PC-3 (cell line): Measurements from ENCODE around the gene CIB4. TPM values are rescaled to one million over a fixed set of nuclear protein-coding genes. Genes with fewer than 3 reads are reported as not detected.

Experiments used
- ATAC-seq: fragments of 200-7000 bp; cut with Tn5 transposase; 2 replicates; pipeline ENCODE4 v1.9.1; 2020; ENCODE audit warnings: mild to moderate bottlenecking, moderate library complexity
- BruUV-seq: library from RNA; stranded (reverse); fragments of 400-500 nt; replicated peaks from 2 replicates; lab custom pipeline; 2021; lab: Mats Ljungman, UMichigan
- CTCF ChIA-PET: fragments of 300-600 bp; sonication (Branson Sonifier 250); formaldehyde crosslinking; loops from one replicate; lab custom pipeline; 2022; ENCODE audit warnings: antibody characterized with exemption; lab: Charles Lee
- POLR2A ChIA-PET: fragments of 300-600 bp; sonication (Branson Sonifier 250); formaldehyde crosslinking; loops from one replicate; lab custom pipeline; 2022; ENCODE audit warnings: antibody characterized with exemption; ENCODE audit not compliant: unreplicated experiment; lab: Charles Lee
- DNase-seq: peaks from one replicate; pipeline ENCODE4 v3.0.0-alpha.2; 2015
- H2AFZ ChIP-seq: fragments of 300-600 bp; sonication (generic); 2 replicates; pipeline ENCODE4 v1.6.0; 2016; ENCODE audit warnings: antibody characterized with exemption, low read length
- H3F3A ChIP-seq: fragments of 300-600 bp; sonication (generic); one replicate; pipeline ENCODE4 v1.6.0; 2017; ENCODE audit warnings: antibody characterized with exemption, low read length, control low read depth, mild to moderate bottlenecking; ENCODE audit not compliant: unreplicated experiment
- H3K27ac ChIP-seq: fragments of 300-600 bp; sonication (generic); 2 replicates; pipeline ENCODE4 v1.5.1; 2016; ENCODE audit warnings: mild to moderate bottlenecking, low read length
- H3K27me3 ChIP-seq: fragments of 300-600 bp; sonication (generic); 2 replicates; pipeline ENCODE4 v1.6.1; 2016; ENCODE audit warnings: low read length, mixed read lengths
- H3K36me3 ChIP-seq: fragments of 300-600 bp; sonication (generic); 2 replicates; pipeline ENCODE4 v1.6.1; 2016; ENCODE audit warnings: low read depth, mixed run types, low read length, mixed read lengths
- H3K4me1 ChIP-seq: fragments of 300-600 bp; sonication (generic); 2 replicates; pipeline ENCODE4 v1.5.1; 2016; ENCODE audit warnings: low read length; ENCODE audit not compliant: insufficient read depth
- H3K4me2 ChIP-seq: fragments of 300-600 bp; sonication (generic); 2 replicates; pipeline ENCODE4 v1.6.0; 2016; ENCODE audit warnings: low read length
- H3K4me3 ChIP-seq: fragments of 300-600 bp; sonication (generic); 2 replicates; pipeline ENCODE4 v1.5.1; 2016; ENCODE audit warnings: mild to moderate bottlenecking, low read length, mixed read lengths
- H3K79me2 ChIP-seq: fragments of 300-600 bp; sonication (generic); 2 replicates; pipeline ENCODE4 v1.6.1; 2017; ENCODE audit warnings: low read length, mixed read lengths
- H3K9ac ChIP-seq: fragments of 300-600 bp; sonication (generic); 2 replicates; pipeline ENCODE4 v1.6.0; 2016; ENCODE audit warnings: mild to moderate bottlenecking, low read length
- H3K9me2 ChIP-seq: fragments of 300-600 bp; sonication (generic); replicated peaks from 2 replicates; pipeline ENCODE4 v1.6.1; 2016; ENCODE audit warnings: mixed run types, low read length, mixed read lengths
- H3K9me3 ChIP-seq: fragments of 300-600 bp; sonication (generic); 2 replicates; pipeline ENCODE4 v1.6.1; 2016; ENCODE audit warnings: low read length, mixed read lengths
- H4K20me1 ChIP-seq: fragments of 300-600 bp; sonication (generic); 2 replicates; pipeline ENCODE4 v1.6.1; 2016; ENCODE audit warnings: low read length, mixed read lengths
- CTCF ChIP-seq: fragments of 300-600 bp; sonication (generic); conservative IDR thresholded peaks from 2 replicates; pipeline ENCODE4 v1.5.1; 2017; ENCODE audit warnings: antibody characterized with exemption, low read depth, mild to moderate bottlenecking, low read length
- EZH2 ChIP-seq: fragments of 300-600 bp; sonication (generic); IDR thresholded peaks from one replicate; pipeline ENCODE4 v1.6.1; 2017; ENCODE audit warnings: antibody characterized with exemption, mild to moderate bottlenecking, low read length; ENCODE audit not compliant: unreplicated experiment
- EZH2phosphoT487 ChIP-seq: fragments of 300-600 bp; sonication (generic); IDR thresholded peaks from 2 replicates; pipeline ENCODE4 v1.6.1; 2018; ENCODE audit warnings: mild to moderate bottlenecking, antibody characterized with exemption, low read length, borderline replicate concordance
- intact Hi-C: fragments of 100-400 bp; cut with micrococcal nuclease; formaldehyde crosslinking; loops from 2 replicates; pipeline ENCODE4 v1.9.0; 2023
- total RNA-seq: library from RNA; depleted of rRNA; stranded (reverse); fragments of >200 nt; gene quantifications from 2 replicates; pipeline ENCODE4 v1.2.3, GENCODE V29; 2014

The CIB4 gene
- total RNA-seq, 1 experiment from 2014 or later = not detected

GRCh38 chr2:26651799-26652198, 10.6 kb upstream of the CIB4 start:
- H3K9ac ChIP-seq = no peak overlapping the region
- H3F3A ChIP-seq = no peaks in the 10 kb centered on the region
- no peaks in the 10 kb centered on the region for H3K79me2 ChIP-seq
- no peaks in the 10 kb centered on the region for H3K9me2 ChIP-seq
- no peak overlapping the region for H3K4me3 ChIP-seq
- no peaks in the 10 kb centered on the region for H3K36me3 ChIP-seq
- intact Hi-C loops = no loop called here
- H3K9me3 ChIP-seq = no peaks in the 10 kb centered on the region
- ChIA-PET CTCF (no interaction called here), POLR2A (no interaction called here)
- ATAC-seq = no peak
- no peaks in the 10 kb centered on the region for H4K20me1 ChIP-seq
- H3K27ac ChIP-seq = no peak overlapping the region
- TF ChIP-seq CTCF = no peak
- peaks cover 34% of the 10 kb centered on the region for H3K27me3 ChIP-seq
- no TSS peak for BruUV-seq
- no peak overlapping the region for H3K4me2 ChIP-seq
- H2AFZ ChIP-seq = no peak overlapping the region
- DNase-seq = no peak
- no peaks in the 10 kb centered on the region for H3K4me1 ChIP-seq

GRCh38 chr2:26651470-26651771, 10.3 kb upstream of the CIB4 start:
- no peak overlapping the region for H3K27ac ChIP-seq
- no peak overlapping the region for H2AFZ ChIP-seq
- no peaks in the 10 kb centered on the region for H4K20me1 ChIP-seq
- DNase-seq (no peak), ATAC-seq (no peak)
- intact Hi-C loops = no loop called here
- H3K79me2 ChIP-seq = no peaks in the 10 kb centered on the region
- H3K9ac ChIP-seq = no peak overlapping the region
- H3F3A ChIP-seq = no peaks in the 10 kb centered on the region
- H3K4me2 ChIP-seq = no peak overlapping the region
- ChIA-PET CTCF (no interaction called here), POLR2A (no interaction called here)
- peaks cover 38% of the 10 kb centered on the region for H3K27me3 ChIP-seq
- H3K4me1 ChIP-seq = no peaks in the 10 kb centered on the region
- TF ChIP-seq CTCF = no peak
- TF ChIP-seq EZH2 = no peak
- TF ChIP-seq EZH2phosphoT487 = no peak
- no peaks in the 10 kb centered on the region for H3K9me2 ChIP-seq
- H3K9me3 ChIP-seq = no peaks in the 10 kb centered on the region
- no peaks in the 10 kb centered on the region for H3K36me3 ChIP-seq
- no peak overlapping the region for H3K4me3 ChIP-seq
- BruUV-seq = no TSS peak

DNA sequence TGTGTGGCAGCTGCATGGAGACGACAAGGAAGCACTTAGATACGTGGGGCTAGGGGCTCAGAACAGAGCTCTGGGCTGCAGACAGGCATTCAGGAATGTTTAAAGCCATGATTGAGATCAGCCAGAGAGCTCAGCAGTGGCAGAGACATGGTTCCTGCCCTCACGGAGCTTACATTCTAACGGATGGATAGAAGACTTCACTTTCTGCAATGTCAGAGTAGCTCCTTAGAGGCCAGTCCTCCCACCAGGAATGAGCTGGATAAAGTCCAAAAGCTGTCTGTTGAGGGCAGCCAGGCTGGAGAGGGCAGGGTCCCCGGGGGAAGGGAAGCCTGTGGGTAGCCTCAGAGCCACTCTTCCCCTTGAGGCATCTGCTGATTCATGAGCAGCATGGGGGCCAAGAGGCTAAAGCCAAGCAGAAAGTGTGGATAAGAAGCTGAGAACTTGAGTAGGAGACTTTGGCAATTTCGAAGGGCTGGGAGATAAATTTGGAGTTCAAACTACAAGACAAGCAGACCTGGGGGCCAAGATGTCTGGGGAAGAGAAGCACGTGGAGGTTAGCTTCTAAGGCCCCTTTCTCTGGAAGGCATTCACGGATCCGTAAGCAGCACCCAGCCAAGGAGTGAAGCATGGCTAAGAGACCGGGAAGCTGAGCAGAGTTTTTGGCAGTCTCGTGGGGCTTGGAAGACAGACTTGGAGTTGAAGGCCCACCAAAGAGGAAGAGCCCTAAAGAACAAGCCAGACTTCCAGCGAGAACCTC, 9.7 kb upstream of the CIB4 start:
- Histone ChIP-seq H3K27ac (no peak overlapping the region), H3K9me3 (no peaks in the 10 kb centered on the region), H3K27me3 (peaks cover 43% of the 10 kb centered on the region), H3K4me3 (no peak overlapping the region), H4K20me1 (no peaks in the 10 kb centered on the region), H3K4me1 (no peaks in the 10 kb centered on the region), H3K79me2 (no peaks in the 10 kb centered on the region), H3K9ac (no peak overlapping the region), H3F3A (no peaks in the 10 kb centered on the region), H3K9me2 (no peaks in the 10 kb centered on the region), H3K4me2 (no peak overlapping the region), H2AFZ (no peak overlapping the region), H3K36me3 (no peaks in the 10 kb centered on the region)
- ChIA-PET POLR2A (no interaction called here), CTCF (no interaction called here)
- no peak for ATAC-seq
- DNase-seq = no peak
- intact Hi-C loops = no loop called here
- TF ChIP-seq EZH2phosphoT487 (no peak), CTCF (no peak), EZH2 (no peak)
- BruUV-seq = no TSS peak
